Glomerular visceral epithelial cell (primary cell): ENCODE results near the gene SCP2.

Source experiments
- DNase-seq: peaks from one replicate; pipeline ENCODE4 v3.0.0-alpha.2; 2016; ENCODE audit errors: extremely low spot score

The SCP2 gene

GRCh38 chr1:53037159-53037558 is 110.1 kb downstream of the SCP2 start:
- no peak for DNase-seq

GRCh38 chr1:53038566-53038965 is 111.5 kb downstream of the SCP2 start:
- no peak for DNase-seq

- no peak for DNase-seq
These were observed 116.2 kb downstream of the SCP2 start for GRCh38 chr1:53043271-53043670.

- DNase-seq: no peak
These were observed 117.8 kb downstream of the SCP2 start for GRCh38 chr1:53044926-53045325.

- DNase-seq: peak; percentile 63
These were observed 119.9 kb downstream of the SCP2 start for GRCh38 chr1:53046930-53047329.

- DNase-seq: peak; percentile 54
These were observed 121.0 kb downstream of the SCP2 start for GRCh38 chr1:53047737-53048736.

- DNase-seq: no peak
These were observed 122.0 kb downstream of the SCP2 start for GRCh38 chr1:53048960-53049573.

- DNase-seq: no peak
These were observed 122.5 kb downstream of the SCP2 start for GRCh38 chr1:53049574-53049967.

GRCh38 chr1:53050310-53050709 is 123.2 kb downstream of the SCP2 start:
- DNase-seq: no peak

GRCh38 chr1:53051676-53052075 is 124.6 kb downstream of the SCP2 start:
- DNase-seq: no peak

- DNase-seq: no peak
These were observed 130.1 kb downstream of the SCP2 start for GRCh38 chr1:53057127-53057526.

- DNase-seq: no peak
These were observed 133.5 kb downstream of the SCP2 start for GRCh38 chr1:53060579-53060978.

- DNase-seq: no peak
These were observed 134.2 kb downstream of the SCP2 start for GRCh38 chr1:53061123-53061858.

GRCh38 chr1:53061859-53062707 is 135.0 kb downstream of the SCP2 start, which contains the start of gene PODN:
TSS of gene PODN (plus strand) at chr1:53062213. CDS start at chr1:53069856, 7,643 bp downstream.
- no peak for DNase-seq

GRCh38 chr1:53062708-53063591 is 135.9 kb downstream of the SCP2 start:
- DNase-seq: no peak

GRCh38 chr1:53063744-53064515 is 136.9 kb downstream of the SCP2 start:
- DNase-seq: no peak

- DNase-seq: no peak
These were observed 138.3 kb downstream of the SCP2 start for GRCh38 chr1:53065391-53065790.

- DNase-seq: no peak
These were observed 139.4 kb downstream of the SCP2 start for GRCh38 chr1:53066488-53066887.
